GM13977 (cell line): ENCODE data around the gene SRXN1.

Source experiments
- DNase-seq: peaks from one replicate; pipeline ENCODE4 v3.0.0; 2012; ENCODE audit warnings: low spot score
- in situ Hi-C: fragments of 300-500 bp; cut with MboI; formaldehyde crosslinking; loops from one replicate; pipeline ENCODE4 v1.12.0; 2022; ENCODE audit warnings: low sequenced_read_pairs, low pct_unique_long_range_greater_than_20kb, mixed read lengths, inconsistent platforms; ENCODE audit not compliant: unreplicated experiment
- TF ChIP-seq, protein P1 (sequence below): IDR thresholded peaks from 2 replicates; pipeline ENCODE4 v1.5.1; 2012; ENCODE audit warnings: mild to moderate bottlenecking, control low read depth; ENCODE audit not compliant: insufficient read depth; ENCODE audit errors: extremely low read depth, missing control alignments

Gene SRXN1

GRCh38 chr20:650954-651353, 2.0 kb downstream of the SRXN1 start:
- TF ChIP-seq, protein P1, sequence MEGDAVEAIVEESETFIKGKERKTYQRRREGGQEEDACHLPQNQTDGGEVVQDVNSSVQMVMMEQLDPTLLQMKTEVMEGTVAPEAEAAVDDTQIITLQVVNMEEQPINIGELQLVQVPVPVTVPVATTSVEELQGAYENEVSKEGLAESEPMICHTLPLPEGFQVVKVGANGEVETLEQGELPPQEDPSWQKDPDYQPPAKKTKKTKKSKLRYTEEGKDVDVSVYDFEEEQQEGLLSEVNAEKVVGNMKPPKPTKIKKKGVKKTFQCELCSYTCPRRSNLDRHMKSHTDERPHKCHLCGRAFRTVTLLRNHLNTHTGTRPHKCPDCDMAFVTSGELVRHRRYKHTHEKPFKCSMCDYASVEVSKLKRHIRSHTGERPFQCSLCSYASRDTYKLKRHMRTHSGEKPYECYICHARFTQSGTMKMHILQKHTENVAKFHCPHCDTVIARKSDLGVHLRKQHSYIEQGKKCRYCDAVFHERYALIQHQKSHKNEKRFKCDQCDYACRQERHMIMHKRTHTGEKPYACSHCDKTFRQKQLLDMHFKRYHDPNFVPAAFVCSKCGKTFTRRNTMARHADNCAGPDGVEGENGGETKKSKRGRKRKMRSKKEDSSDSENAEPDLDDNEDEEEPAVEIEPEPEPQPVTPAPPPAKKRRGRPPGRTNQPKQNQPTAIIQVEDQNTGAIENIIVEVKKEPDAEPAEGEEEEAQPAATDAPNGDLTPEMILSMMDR = no peak
- DNase-seq = no peak
- in situ Hi-C loops = no loop called here

DNA sequence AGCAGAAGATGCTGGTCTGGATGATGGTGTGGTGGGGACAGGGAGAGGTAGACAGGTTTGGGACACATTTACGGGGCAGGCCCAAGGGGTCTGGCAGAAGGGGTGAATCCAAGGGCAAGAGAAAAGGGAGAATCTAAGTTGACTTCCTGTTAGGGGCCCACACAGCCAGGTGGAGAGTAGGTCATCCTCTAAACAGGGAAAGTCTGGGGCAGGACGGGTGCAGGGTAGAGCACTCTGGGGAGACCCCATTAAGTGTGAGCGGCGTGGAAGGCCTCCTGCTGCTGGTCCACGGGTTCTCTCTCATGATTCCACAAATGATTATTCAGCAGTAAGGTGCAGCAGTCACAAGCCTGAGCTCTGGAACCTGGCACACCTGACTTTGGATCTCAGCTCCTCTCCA, 2.7 kb downstream of the SRXN1 start:
- no peak for DNase-seq
- in situ Hi-C loops = no loop called here
- TF ChIP-seq, protein P1 = no peak

GRCh38 chr20:647479-648019, 5.5 kb downstream of the SRXN1 start:
- in situ Hi-C loops = loop anchor here (10.0 kb wide), 1 partner anchor 83 kb away; no protein-coding TSS in a partner anchor
- DNase-seq = no peak
- TF ChIP-seq, protein P1 = no peak

- no peak for DNase-seq
- TF ChIP-seq, protein P1 = no peak
- in situ Hi-C loops = loop anchor here (10.0 kb wide), 1 partner anchor 82 kb away; no protein-coding TSS in a partner anchor
Observed at GRCh38 chr20:646868-647233, 6.1 kb downstream of the SRXN1 start.

DNA sequence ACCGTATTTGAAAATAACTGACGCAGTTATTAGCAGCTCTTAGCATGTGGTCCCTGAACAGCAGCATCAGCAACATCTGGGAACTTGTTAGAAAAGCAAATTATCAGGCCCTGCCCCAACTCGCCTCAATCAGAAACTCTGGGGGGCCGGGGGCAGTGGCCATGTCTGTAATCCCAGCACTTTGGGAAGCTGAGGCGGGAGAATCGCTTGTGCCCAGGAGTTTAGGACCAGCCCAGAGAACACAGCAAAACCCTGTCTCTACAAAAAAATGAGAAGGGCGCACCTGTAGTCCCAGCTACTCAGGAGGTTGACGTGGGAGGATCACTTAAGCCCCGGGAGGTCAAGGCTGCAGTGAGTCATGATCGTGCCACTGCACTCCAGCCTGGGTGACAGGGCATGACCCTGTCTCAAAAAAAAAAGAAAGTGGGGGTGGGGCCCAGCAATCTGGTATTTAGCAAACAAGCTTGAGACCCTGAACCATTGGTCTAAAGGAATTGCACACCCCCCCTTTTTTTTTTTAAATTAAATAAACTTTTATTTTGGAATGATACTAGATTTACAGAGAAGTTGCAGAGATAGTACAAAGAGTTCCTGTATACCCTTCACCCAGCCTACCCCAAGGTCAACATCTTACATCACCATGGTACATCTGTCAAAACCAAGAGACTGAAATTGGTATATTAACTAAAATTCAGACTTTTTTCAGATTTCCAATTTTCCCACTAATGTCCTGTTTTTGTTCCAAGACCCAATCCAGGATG, 6.7 kb downstream of the SRXN1 start:
- in situ Hi-C loops = loop anchor here (10.0 kb wide), 1 partner anchor 81 kb away; no protein-coding TSS in a partner anchor
- DNase-seq = no peak
- TF ChIP-seq, protein P1 = no peak

- peak; percentile 93 for DNase-seq
- TF ChIP-seq, protein P1 = peak; percentile 95
- in situ Hi-C loops = loop anchor here (10.0 kb wide), 1 partner anchor 81 kb away; no protein-coding TSS in a partner anchor
Observed at GRCh38 chr20:645318-646106, 7.5 kb downstream of the SRXN1 start.
